Stimulated activated CD4-positive, alpha-beta T cell treated with anti-CD3 and anti-CD28 coated beads, Interleukin-12 subunit alpha, Interleukin-12 subunit beta, amount 100 ng/mL, for 24 hours (primary cell): Measurements from ENCODE around the gene PRKCA.
"Not testable (repeated sequence)": the region's sequence is repeated elsewhere in the genome, so short reads cannot be mapped to it uniquely, and the experiment has no call there.

Source experiments
- DNase-seq, 2 experiments: peaks; one replicate each; pipeline ENCODE4 v3.0.0-alpha.2; 2020; ENCODE audit warnings: low read depth in 2 of 2

PRKCA gene

DNA sequence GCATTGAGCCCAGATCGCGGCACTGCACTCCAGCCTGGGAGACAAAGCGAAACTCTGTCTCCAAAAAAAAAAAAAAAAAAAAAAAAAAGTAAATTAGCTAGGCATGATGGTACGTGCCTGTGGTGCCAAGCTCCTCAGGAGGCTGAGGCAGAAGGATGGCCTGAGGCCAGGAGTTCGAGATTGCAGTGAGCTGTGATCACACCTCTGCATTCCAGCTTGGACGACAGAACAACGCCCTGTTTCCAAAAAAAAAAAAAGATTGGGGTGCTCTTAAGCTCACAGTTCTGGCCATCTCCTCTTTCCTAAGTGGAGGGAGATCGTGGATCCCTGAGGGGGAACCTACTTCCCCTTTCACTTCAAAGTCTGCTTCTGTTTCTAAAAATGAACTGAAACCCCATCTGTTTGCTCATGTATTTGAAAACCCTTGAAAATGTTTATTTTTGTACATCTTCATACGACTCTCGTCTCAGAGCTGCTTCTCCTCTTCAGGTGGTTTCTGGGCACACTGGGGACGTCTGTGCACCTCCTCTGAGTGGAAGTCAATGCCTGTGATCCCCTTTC is 138.8 kb downstream of the PRKCA start:
- DNase-seq, result no peak

DNA sequence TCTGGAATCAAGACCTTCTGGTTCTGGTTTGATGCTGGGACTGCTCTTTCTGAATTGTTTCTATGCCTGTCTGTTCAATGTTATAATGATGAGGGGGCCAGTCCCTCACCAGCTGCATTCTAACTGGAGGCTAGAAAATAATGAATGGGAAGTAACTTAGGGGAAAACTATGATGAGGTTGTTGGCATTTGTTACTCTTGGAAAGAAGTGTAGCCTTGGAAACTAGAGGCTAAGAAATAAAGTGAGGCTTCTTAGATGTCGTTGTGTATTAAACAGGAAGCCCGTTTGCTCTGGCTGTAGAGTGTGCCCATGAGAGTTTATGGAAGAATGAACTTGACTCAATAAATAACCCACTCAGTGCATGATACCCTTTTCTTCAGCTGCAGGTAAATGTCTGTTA is 140.8 kb downstream of the PRKCA start:
- DNase-seq, result no peak

DNA sequence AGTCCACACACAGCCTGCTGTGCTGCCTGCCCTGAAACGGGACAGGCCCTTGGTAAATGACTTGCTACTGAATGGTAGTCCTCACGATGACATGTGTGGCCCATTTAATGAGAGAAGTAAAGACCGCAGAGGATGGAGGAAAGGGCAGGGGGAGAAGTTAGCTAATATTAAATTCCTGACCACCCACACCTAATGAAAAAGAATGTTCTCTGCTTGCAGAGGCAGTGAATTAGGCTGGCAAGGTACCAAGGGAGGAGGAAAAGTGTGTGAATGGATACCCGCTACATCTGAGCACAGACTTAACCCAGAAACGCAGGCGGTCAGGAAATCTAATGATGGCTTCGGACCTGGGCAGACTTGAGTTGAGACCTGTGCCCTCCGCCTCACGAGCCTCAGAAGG is 141.2 kb downstream of the PRKCA start:
- DNase-seq, result no peak

GRCh38 chr17:66444031-66444430 is 141.6 kb downstream of the PRKCA start:
- DNase-seq, result no peak

DNA sequence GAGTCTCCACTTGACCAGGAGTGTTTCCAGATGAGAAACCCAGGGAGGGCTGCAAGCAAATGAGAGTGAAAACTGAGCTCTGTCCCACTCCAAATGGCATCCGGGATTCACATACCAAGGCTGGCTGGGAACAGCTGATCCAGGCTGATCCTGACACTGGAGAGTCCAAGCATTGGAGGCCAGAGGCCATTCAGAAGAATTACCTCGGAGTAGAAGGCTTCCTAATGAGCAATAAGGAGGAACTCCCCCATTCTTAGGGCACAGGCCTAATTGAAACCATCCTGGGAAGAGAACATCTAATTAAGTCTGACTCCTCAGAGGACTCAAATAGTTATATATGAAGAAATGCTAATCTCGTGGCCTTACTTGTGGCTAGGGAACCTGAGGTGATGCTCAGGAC is 142.8 kb downstream of the PRKCA start:
- DNase-seq, result no peak

DNA sequence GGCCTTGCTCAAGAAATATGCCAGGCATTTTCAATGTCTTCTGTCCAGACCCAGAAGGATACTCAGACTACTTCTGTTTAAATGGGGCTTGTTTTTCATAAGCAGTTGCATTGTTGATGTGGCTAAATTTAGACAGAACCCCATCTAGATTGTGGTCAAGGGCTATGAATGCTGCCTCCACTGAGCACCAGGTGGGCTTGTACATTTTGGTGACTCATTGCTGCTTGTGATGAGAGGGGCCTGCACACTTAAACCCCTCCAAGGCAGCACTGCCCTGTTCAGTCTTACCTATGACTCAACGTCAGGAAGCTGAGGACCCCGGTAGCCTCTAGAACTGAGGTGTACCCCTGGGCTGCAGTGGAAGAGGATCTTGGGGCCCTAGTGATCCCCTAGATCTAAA is 144.0 kb downstream of the PRKCA start:
- DNase-seq, result no peak

- no peak for DNase-seq
These were observed 144.7 kb downstream of the PRKCA start for GRCh38 chr17:66447159-66447558.

DNA sequence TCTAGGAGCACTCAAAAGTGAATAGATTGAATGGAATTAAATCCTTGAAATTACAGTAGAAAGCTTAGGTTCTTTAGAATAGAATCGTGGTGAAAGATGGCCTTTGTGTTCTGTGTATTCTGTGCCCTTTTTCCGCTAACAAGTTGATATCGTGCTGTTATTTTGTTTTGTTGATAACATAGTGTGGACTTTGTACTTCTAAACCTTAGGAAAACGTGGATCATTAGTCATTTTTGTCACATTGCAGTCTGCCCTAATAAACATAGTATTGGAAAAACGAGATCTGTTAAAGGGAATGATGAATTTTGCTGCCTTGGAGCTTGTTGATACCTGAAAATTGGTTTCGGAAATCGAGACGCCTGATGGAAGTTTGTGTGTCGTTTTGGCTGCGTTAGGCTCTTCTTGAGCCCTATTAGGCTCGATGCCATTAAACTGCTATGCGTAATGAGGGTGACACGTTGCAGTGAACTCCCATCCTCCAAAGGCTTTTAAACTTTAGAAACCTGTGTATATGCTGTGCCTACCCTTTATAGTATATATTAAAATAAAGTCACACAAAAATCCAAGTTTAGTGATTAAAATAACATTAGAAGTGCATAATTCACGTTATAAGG is 145.7 kb downstream of the PRKCA start:
- DNase-seq, result no peak

DNA sequence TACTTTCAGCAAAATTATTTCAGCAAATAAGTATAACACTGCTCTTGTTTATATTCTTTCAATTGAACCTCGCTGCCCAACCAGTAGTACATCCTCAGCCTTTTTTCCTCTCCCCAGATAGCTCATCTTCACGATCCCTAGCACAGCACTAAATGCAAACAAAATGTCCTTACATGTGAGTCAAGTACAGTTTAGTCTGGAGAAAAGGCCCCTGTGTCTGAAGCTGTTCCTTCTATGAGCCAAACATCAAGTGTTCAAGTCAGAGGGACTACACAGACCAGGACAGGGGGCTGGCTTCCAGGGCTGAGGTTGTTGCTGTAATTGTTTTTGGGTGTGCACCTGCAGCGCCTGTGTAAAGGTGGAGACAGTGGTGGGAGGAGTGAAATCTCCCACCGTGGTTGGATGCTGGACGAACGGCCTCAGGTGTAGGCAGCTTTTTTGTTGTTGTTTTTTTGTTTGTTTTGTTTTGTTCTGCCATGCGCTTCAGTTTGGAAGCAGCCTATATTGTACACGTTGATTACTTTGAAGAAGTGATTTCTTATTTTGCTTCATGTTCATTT is 147.1 kb downstream of the PRKCA start:
- DNase-seq, result no peak

DNA sequence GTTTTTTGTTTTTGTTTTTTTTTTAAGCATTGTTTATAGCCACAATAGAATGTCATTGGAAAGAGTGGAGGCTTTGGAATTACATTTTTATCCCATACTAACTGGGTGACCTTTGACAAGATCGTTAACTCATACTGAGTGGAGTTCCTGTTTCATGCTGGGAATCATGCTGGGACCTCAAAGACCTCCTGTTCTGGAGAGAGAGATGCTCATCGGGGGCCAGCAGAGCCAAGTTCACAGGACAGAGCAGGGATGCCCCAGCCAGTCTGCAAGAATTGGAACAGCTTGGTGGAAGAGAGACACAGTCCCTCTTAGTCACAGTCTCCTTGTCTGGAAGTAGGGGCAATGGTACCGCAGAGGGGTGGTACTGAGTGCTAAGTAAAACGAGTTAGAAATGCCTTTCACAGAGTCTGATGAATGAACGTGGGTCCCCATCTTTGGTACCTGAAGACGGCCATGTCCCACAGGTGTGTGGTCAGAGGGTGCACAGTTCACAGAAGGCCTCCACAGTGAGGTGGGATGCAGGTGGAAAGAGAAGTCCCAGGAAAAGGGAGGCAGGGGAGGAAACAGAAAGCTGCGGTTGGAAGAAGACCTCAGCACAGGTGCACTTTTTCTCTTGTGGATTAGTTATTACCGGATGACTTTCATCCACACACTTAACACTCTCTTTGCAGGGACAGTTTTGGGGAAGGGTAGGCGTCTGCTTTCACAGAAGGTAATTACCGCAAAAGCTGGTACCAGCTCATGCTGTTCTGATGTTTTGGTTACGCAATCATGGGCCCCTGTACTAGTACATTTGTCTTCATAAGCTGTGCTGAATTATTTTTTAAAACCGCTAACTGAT is 147.8 kb downstream of the PRKCA start:
- DNase-seq, result no peak

DNA sequence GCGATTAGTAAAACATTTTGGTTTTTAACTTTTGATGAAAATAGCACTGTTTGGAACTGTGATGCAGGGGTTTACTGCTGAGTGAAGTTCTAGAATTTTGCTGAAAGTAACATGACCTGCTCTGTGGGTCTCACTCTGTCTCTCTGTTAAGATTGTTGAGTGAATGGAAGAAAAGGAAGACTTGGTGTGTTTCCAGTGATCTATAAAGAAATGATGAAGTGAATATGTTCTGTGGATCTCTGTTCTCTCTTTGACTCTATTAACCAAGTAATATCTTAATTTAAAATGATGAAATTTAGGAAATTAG is 148.4 kb downstream of the PRKCA start:
- no peak for DNase-seq

DNA sequence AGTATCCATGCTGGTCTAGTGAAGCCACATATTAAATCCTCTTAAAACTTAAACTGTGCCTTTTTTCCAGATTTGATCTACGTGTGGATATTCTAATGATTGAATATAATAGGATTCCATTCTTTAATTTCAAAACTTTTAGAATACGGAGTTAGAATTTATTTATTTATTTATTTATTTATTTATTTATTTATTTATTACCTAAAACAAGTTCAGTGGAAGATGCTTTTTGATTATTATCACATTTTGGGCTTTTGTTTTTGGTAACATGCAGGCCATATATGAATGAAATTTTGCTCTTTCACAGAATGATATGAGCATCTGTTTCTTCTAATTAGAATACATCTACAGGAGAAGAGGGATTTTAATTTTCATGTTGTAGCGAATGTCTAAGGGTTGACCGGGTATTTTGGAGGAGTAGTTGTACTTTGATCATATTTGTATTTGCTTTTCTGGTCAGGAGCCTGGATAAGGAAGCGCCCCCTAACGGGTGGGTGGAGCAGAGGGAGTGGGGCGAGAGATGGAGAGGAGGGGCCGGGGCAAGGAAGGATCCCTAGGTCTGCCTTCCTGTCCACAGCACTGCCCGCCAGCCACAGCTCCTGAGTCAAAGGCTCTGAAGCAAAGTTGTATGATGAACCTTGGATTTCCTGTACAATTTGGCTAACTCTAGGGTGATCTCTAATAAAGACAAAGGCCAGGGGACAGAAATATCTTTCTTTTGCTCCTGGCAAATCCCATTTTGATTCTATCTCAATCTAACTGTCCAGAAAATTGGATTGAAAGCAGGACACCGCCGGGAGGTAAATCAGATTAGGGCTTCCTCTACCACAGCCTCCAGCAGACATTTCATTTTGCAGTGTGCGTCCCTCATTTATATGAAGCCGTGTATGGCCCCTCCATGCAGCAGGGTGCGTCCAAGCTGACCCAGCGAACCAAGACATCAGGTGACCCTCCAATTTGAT is 149.1 kb downstream of the PRKCA start:
- DNase-seq, result no peak

DNA sequence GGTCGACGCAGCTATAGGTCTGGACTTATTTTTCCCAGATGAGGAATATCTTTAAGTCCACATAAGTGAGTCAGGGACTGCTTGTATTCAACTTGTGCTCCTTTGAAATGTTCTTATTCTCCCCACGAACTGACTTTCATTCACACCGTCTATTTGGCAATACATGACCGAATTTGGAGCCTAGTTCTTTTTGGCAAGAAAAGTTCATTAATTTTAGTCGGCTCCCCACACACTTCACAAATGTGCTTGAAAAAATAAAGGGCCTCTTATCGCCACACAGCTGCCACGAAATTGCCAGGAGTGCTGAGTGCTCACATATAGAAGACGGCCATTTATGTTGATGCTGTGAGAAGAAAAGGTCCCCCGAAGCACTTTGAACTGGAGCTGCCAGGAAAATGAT is 152.6 kb downstream of the PRKCA start:
- no peak for DNase-seq

DNA sequence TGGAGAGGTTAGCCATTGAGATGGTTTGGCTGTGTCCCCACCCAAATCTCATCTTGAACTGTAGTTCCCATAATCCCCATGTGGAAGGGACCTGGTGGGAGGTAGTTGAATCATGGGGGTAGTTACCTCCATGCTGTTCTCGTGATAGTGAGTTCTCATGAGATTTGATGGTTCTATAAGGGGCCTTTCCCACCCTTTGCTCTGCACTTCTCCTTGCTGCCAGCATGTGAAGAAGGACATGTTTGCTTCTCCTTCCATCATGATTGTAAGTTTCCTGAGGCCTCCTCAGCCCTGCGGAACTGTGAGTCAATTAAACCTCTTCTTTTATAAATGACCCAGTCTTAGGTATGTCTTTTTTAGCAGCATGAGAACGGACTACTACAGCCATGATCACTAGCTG is 155.1 kb downstream of the PRKCA start:
- not testable (repeated sequence) for DNase-seq

DNA sequence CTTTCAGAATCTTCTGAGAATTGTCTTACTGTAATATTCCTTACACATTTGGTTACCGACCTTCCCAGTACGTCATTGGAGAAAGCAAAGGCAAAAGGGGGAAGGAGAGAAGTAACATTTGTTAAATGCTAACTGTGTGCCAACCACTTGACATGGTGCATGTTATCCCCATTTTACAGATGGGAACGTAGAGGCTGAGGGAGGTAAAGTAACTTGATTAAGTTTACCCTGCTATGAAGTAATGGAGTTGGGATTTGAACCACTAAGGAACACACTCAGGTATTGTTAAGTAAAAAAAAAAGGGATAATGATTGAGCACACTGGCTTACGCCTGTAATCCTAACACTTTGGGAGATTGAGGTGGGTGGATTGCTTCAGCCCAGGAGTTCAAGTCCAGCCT is 156.4 kb downstream of the PRKCA start:
- no peak for DNase-seq

DNA sequence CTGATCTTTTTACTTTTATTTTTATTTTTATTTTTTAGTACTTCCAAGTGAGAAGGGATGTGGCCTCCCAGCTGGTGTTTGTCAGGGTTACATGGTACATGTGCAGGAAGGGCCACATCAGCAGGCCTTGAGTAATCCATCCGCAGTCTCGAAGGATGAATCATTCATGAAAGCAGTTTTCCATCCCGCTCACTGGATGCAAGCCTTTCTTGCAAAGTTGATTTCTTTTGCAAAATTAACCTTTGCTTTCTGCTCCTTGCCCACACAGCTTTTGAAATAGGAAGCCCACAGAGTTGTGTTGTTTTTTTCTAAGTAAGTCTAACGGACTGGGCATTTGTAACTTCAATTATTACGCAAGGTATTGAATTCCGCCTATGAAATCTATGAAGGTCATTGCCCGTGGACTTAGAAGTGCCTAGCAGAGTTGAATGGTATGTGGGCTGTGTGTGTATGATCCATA is 157.4 kb downstream of the PRKCA start:
- DNase-seq, result no peak

- DNase-seq, result no peak
These were observed 158.1 kb downstream of the PRKCA start for GRCh38 chr17:66460558-66460957.

DNA sequence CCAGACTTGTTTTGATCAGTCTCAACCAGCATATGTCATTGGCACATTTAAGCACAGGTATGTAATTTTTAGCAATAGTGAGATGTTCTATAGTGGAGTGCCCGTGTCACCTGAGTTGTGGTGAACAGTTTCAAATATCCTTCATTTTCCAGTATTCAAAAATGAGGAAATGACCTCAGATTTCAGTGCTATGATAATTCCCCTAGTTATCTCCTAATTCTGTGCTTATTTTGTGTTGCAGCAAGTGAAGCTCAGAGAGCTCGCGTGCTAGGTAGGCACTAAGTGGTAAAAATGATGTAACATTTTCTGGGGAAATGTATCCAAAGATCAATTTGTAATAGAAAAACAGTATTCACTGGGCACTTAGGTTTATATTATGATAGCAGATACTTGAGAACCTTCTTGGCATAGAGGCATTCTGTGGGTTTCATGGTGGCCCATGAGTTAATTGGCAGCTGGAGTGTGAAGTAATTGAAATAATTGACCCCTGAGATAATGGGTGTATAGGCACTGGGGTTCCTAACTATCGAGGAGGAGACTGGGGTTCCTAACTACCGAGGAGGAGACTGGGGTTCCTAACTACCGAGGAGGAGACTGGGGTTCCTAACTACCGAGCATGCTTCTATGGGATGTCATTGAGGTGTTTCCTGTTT is 159.1 kb downstream of the PRKCA start:
- no peak for DNase-seq

DNA sequence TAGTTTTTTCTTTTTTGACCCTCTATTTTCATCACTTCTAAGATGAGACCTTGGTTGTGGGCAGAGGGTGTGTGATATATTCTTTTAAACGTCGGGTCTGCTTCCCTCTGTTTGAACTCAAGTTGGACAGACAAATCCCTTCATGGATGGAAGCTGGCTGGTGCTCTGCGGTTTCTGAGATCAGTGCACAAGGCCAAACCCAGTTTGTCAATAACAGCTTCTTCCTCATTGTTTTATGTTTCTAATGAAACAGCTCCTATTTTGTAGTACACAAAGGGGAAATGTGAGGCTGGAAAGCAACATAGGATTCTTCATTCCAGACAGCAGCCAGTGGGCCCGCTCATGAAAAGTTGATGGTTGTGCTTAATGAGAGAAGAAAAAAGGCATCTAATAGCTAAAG is 159.6 kb downstream of the PRKCA start:
- no peak for DNase-seq

GRCh38 chr17:66464921-66465320 is 162.5 kb downstream of the PRKCA start:
- no peak for DNase-seq

GRCh38 chr17:66465701-66466100 is 163.3 kb downstream of the PRKCA start:
- DNase-seq, result no peak
